H1 (cell line): ENCODE measurements around the gene GCKR. TPM values are rescaled to one million over a fixed set of nuclear protein-coding genes. Genes with fewer than 3 reads are reported as not detected.

Experiments
- CTCF ChIA-PET: fragments of 300-600 bp; sonication (Branson Sonifier 250); formaldehyde crosslinking; loops from one replicate; lab custom pipeline; 2021; ENCODE audit not compliant: partially characterized antibody; lab: Charles Lee
- POLR2A ChIA-PET: fragments of 300-600 bp; sonication (Branson Sonifier 250); formaldehyde crosslinking; loops from one replicate; lab custom pipeline; 2021; ENCODE audit warnings: inconsistent platforms; ENCODE audit not compliant: partially characterized antibody; lab: Charles Lee
- DNase-seq, 2 experiments: peaks; one replicate each; pipeline versions ENCODE4 v3.0.0 to v3.0.0-alpha.2; 2010 to 2022; ENCODE audit warnings: low spot score in 2 of 2, low read depth in 1 of 2, mixed read lengths in 1 of 2
- FAIRE-seq: peaks from 2 replicates; lab custom pipeline; 2011; peaks lifted over from hg19 to GRCh38; lab: Jason Lieb, UNC
- H2AFZ ChIP-seq: 2 replicates; pipeline ENCODE4 v1.8.1; 2012; ENCODE audit warnings: low read length, inconsistent platforms
- H2AK5ac ChIP-seq: 2 replicates; pipeline ENCODE4 v1.6.1; 2013; ENCODE audit warnings: low read depth, low read length
- H2BK120ac ChIP-seq: replicated peaks from 2 replicates; pipeline ENCODE3; 2013; ENCODE audit warnings: low read depth, low read length, inconsistent platforms
- H2BK12ac ChIP-seq: 2 replicates; pipeline ENCODE4 v1.6.1; 2013; ENCODE audit warnings: low read depth, low read length
- H2BK15ac ChIP-seq: 2 replicates; pipeline ENCODE4 v1.6.1; 2013; ENCODE audit warnings: low read length
- H2BK20ac ChIP-seq: 2 replicates; pipeline ENCODE4 v1.6.1; 2013; ENCODE audit warnings: low read length
- H2BK5ac ChIP-seq: 2 replicates; pipeline ENCODE4 v1.6.1; 2013; ENCODE audit warnings: low read depth, low read length
- H3K14ac ChIP-seq: 2 replicates; pipeline ENCODE4 v1.6.1; 2013; ENCODE audit warnings: inconsistent platforms; ENCODE audit not compliant: insufficient read length
- H3K18ac ChIP-seq: 2 replicates; pipeline ENCODE4 v1.6.1; 2013; ENCODE audit warnings: low read length; ENCODE audit errors: extremely low read depth
- H3K23ac ChIP-seq: 2 replicates; pipeline ENCODE4 v1.6.1; 2013; ENCODE audit warnings: inconsistent platforms; ENCODE audit not compliant: insufficient read length
- H3K23me2 ChIP-seq: 2 replicates; pipeline ENCODE4 v1.6.1; 2013; ENCODE audit warnings: low read depth, low read length
- H3K27ac ChIP-seq: 2 replicates; pipeline ENCODE4 v1.6.1; 2011; ENCODE audit warnings: low read depth, low read length, inconsistent platforms
- H3K27me3 ChIP-seq, 4 experiments: replicated peaks in 1 of 4; 1 replicate in 1 of 4; 2 replicates in 3 of 4; pipeline versions ENCODE4 v1.6.1 to v1.8.1; 2011 to 2013; ENCODE audit warnings: low read length in 3 of 4, mild to moderate bottlenecking in 3 of 4, inconsistent platforms in 2 of 4, mixed read lengths in 2 of 4, moderate library complexity in 1 of 4; ENCODE audit not compliant: control insufficient read depth in 3 of 4, insufficient read depth in 3 of 4; ENCODE audit errors: extremely low read depth in 1 of 4
- H3K36me3 ChIP-seq, 4 experiments: 2 replicates each; pipeline versions ENCODE4 v1.6.1 to v1.8.1; 2011 to 2013; ENCODE audit warnings: mild to moderate bottlenecking in 4 of 4, low read length in 3 of 4, moderate library complexity in 2 of 4, control low read depth in 1 of 4, inconsistent platforms in 1 of 4; ENCODE audit not compliant: insufficient read depth in 4 of 4, control insufficient read depth in 2 of 4
- H3K4ac ChIP-seq: replicated peaks from 2 replicates; pipeline ENCODE3; 2013; ENCODE audit warnings: low read length, low read depth, mixed read lengths, inconsistent platforms; ENCODE audit not compliant: insufficient read length
- H3K4me1 ChIP-seq, 4 experiments: replicated peaks in 1 of 4; 1 replicate in 1 of 4; 2 replicates in 3 of 4; pipeline versions ENCODE4 v1.6.1 to v1.8.1; 2011 to 2013; ENCODE audit warnings: low read length in 3 of 4, inconsistent platforms in 2 of 4, mixed read lengths in 1 of 4; ENCODE audit not compliant: insufficient read depth in 4 of 4, control insufficient read depth in 3 of 4
- H3K4me2 ChIP-seq, 2 experiments: 2 replicates each; pipeline versions ENCODE4 v1.6.1 to v1.8.1; 2011 to 2013; ENCODE audit warnings: low read depth in 2 of 2, low read length in 2 of 2, control low read depth in 1 of 2, inconsistent platforms in 1 of 2, mild to moderate bottlenecking in 1 of 2; ENCODE audit not compliant: insufficient read depth in 1 of 2
- H3K4me3 ChIP-seq, 4 experiments: fragments of 200-600, 300-600 bp in 1 of 4; sonication (generic), shearing (Covaris generic), sonication (Bioruptor Twin) in 1 of 4; 2 replicates each; pipeline versions ENCODE4 v1.5.1 to v1.8.1; 2011 to 2016; ENCODE audit warnings: low read length in 4 of 4, low read depth in 3 of 4, control low read depth in 2 of 4, inconsistent platforms in 2 of 4, mild to moderate bottlenecking in 2 of 4, mixed read lengths in 1 of 4, moderate library complexity in 1 of 4; ENCODE audit not compliant: insufficient read depth in 2 of 4; ENCODE audit errors: extremely low read depth in 1 of 4
- H3K56ac ChIP-seq: replicated peaks from 2 replicates; pipeline ENCODE3; 2013; ENCODE audit warnings: low read depth, mild to moderate bottlenecking, mixed read lengths, low read length, inconsistent platforms; ENCODE audit not compliant: insufficient read length
- H3K79me1 ChIP-seq: 2 replicates; pipeline ENCODE4 v1.6.1; 2013; ENCODE audit warnings: low read depth, low read length, control low read depth
- H3K79me2 ChIP-seq, 2 experiments: 2 replicates each; pipeline versions ENCODE4 v1.6.1 to v1.8.1; 2012 to 2013; ENCODE audit warnings: low read length in 2 of 2, mild to moderate bottlenecking in 2 of 2, inconsistent platforms in 1 of 2; ENCODE audit not compliant: insufficient read depth in 2 of 2, control insufficient read depth in 1 of 2
- H3K9ac ChIP-seq, 4 experiments: replicated peaks in 1 of 4; 1 replicate in 1 of 4; 2 replicates in 3 of 4; pipeline versions ENCODE4 v1.6.1 to v1.8.1; 2011 to 2013; ENCODE audit warnings: low read depth in 3 of 4, low read length in 3 of 4, control low read depth in 2 of 4, mild to moderate bottlenecking in 2 of 4, moderate library complexity in 2 of 4, inconsistent platforms in 1 of 4; ENCODE audit errors: extremely low read depth in 1 of 4
- H3K9me3 ChIP-seq, 2 experiments: 2 replicates each; pipeline versions ENCODE4 v1.6.1 to v1.8.1; 2012 to 2013; ENCODE audit warnings: mild to moderate bottlenecking in 2 of 2, moderate library complexity in 2 of 2, control low read depth in 1 of 2, inconsistent platforms in 1 of 2, low read depth in 1 of 2, low read length in 1 of 2, mixed read lengths in 1 of 2; ENCODE audit not compliant: insufficient read depth in 2 of 2
- H4K20me1 ChIP-seq, 2 experiments: replicated peaks in 1 of 2; 2 replicates each; pipeline versions ENCODE3 to v1.8.1; 2011 to 2013; ENCODE audit warnings: inconsistent platforms in 2 of 2, low read length in 2 of 2, mild to moderate bottlenecking in 1 of 2; ENCODE audit not compliant: insufficient read depth in 2 of 2, control insufficient read depth in 1 of 2
- H4K5ac ChIP-seq: 2 replicates; pipeline ENCODE4 v1.6.1; 2013; ENCODE audit warnings: low read length, low read depth, mixed read lengths, inconsistent platforms; ENCODE audit not compliant: insufficient read length
- H4K8ac ChIP-seq: 2 replicates; pipeline ENCODE4 v1.8.0; 2013; ENCODE audit warnings: mild to moderate bottlenecking, moderate library complexity, low read length, inconsistent platforms; ENCODE audit not compliant: insufficient read depth; ENCODE audit errors: extremely low read depth
- H4K91ac ChIP-seq: replicated peaks from 2 replicates; pipeline ENCODE3; 2013; ENCODE audit warnings: low read length, mixed read lengths, inconsistent platforms; ENCODE audit not compliant: insufficient read length
- BRCA1 ChIP-seq: IDR thresholded peaks from 2 replicates; pipeline ENCODE4 v1.6.1; 2012; ENCODE audit warnings: low read depth, low read length, improper control_type of control experiment
- WGBS, 2 experiments: shearing (Covaris generic) in 1 of 2; methylation state at CpG; one replicate each; pipeline versions ENCODE4 v1.1.6 to v1.1.7; 2013 to 2015; ENCODE audit warnings: low lambda C conversion rate in 2 of 2, mixed read lengths in 2 of 2, inconsistent platforms in 1 of 2, low coverage in 1 of 2, missing lambda C conversion rate in 1 of 2; ENCODE audit not compliant: insufficient replicate concordance in 2 of 2, insufficient coverage in 1 of 2, insufficient read length in 1 of 2; ENCODE audit errors: extremely low coverage in 1 of 2, missing lambda C conversion rate in 1 of 2; 5-methylcytosine and 5-hydroxymethylcytosine counted together
- polyA plus RNA-seq, 7 experiments: library from polyadenylated mRNA; depleted of rRNA in 3 of 7; stranded (reverse) in 5 of 7; unstranded in 2 of 7; fragments of >200 nt in 5 of 7; fragments of 200-250 nt in 2 of 7; gene quantifications; 1 replicate in 5 of 7; 2 replicates in 1 of 7; 4 replicates in 1 of 7; pipeline versions ENCODE4 v1.2.1 to v1.2.3, GENCODE V29; 2011 to 2013; ENCODE audit warnings: missing spikeins in 2 of 7, mixed read lengths in 2 of 7
- total RNA-seq: library from RNA; stranded (reverse); fragmentation: NEBNext Ultra II Directional; extraction: Animal tissue kit (Norgen Biotek cat#: 25700); gene quantifications from 2 replicates; pipeline ENCODE4 v1.2.1, GENCODE V29; 2021

The GCKR gene
- total and polyA plus RNA-seq, 2 of the 8 experiments (the other 6 are each of a cell fraction or from before 2014, with no cell fraction given) = 0.30 to 1.2 TPM

- no peak for TF ChIP-seq BRCA1
- no peak overlapping the region for H2BK15ac ChIP-seq
- H4K5ac ChIP-seq = no peak overlapping the region
- H3K79me2 ChIP-seq = no peaks in the 10 kb centered on the region
- H2BK5ac ChIP-seq = no peak overlapping the region
- ChIA-PET POLR2A (interaction anchor here (1.3 to 2.0 kb wide), 2 partner anchors 86 to 139 kb away, joined by 3 to 10 read pairs; partner anchors contain the start of genes GTF3C2 and PPM1G), CTCF (interaction anchor here (0.9 to 1.1 kb wide), 2 partner anchors 30 to 148 kb away, joined by 3 read pairs; no protein-coding TSS in a partner anchor)
- 66% methylated on average over 4 of the region's 4 CpGs; no CpG with 5 or more reads in 1 of the 2 experiments for WGBS, 2 experiments
- no peak overlapping the region for H3K56ac ChIP-seq
- no peaks in the 10 kb centered on the region for H3K36me3 ChIP-seq
- H3K4ac ChIP-seq = no peak overlapping the region
- H3K23me2 ChIP-seq = peaks cover 8% of the 10 kb centered on the region
- DNase-seq (no peak), FAIRE-seq (no peak)
- H3K18ac ChIP-seq = no peak overlapping the region
- no peak overlapping the region for H2BK12ac ChIP-seq
- peaks cover 0 to 9% (median 4%) of the 10 kb centered on the region in 4 experiments; a peak in 5 of 7 replicates for H3K4me1 ChIP-seq
- H2AFZ ChIP-seq = no peak overlapping the region
- no peak overlapping the region for H4K8ac ChIP-seq
- no peaks in the 10 kb centered on the region for H4K20me1 ChIP-seq
- H3K27ac ChIP-seq = no peak overlapping the region
- no peak overlapping the region for H2BK20ac ChIP-seq
- H4K91ac ChIP-seq = no peak overlapping the region
- peak overlapping the region in 2 of 4 experiments; percentile 52 to 96; a peak in 4 of 8 replicates for H3K4me3 ChIP-seq
- H3K23ac ChIP-seq = no peak overlapping the region
- H3K79me1 ChIP-seq = no peaks in the 10 kb centered on the region
- no peaks in the 10 kb centered on the region; a peak in 1 of 4 replicates for H3K9me3 ChIP-seq
- no peak overlapping the region for H3K9ac ChIP-seq
- H3K14ac ChIP-seq = no peak overlapping the region
- H2AK5ac ChIP-seq = no peak overlapping the region
- H2BK120ac ChIP-seq = no peak overlapping the region
- H3K27me3 ChIP-seq = peaks cover 0 to 9% (median 7%) of the 10 kb centered on the region in 4 experiments; a peak in 5 of 7 replicates
- peak overlapping the region; percentile 61 to 100; a peak in 3 of 4 replicates for H3K4me2 ChIP-seq
Measured at GRCh38 chr2:27495840-27496356, 741 bp upstream of the GCKR start.
